ENCODE data around the gene NKX1-1. TPM values are rescaled to one million over a fixed set of nuclear protein-coding genes. Genes with fewer than 3 reads are reported as not detected.
A peak's percentile ranks its signal among the peaks of the same experiment; 100 is the strongest.

NKX1-1 gene
- total RNA-seq, 1 donor from 2014 or later: not detected

DNA sequence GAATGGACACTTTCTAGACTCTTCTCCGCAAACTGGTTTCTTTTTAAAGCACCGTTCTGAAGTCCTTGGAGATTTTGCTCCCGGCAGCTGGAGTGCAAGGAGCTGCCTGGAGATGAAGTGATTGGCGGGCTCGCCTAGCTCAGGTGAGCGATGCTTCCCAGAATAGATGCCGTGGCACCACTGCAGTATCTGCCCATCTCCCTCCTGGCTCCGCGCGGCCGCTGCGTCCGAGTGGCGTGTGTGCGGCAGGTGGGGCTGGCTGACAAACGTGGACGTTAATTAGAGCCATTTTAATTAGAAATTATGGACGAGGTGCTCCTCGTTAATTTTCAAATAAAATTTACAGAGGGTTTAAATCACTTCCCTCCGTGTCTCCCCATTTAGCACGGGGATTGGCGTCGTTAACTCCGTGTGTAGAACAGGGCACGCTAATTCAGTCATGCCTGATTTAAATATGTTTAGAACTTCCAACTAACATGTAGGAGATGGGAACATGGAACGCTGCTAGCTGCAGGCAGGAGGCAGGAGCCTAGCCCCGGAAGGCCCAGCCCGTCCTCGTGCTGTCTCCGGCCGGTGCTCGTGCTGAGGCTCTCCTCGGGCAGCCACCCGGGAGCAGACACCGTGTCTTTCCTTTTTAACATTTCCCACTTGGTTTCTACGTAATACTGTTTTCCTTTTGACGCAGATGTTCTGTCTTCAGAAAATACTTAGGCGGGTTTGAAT lies 47.7 kb downstream of the NKX1-1 start:
- Mint-ChIP-seq H3K4me3 (ENCODE audit: unreplicated experiment) (no peak overlapping the region), H3K27me3 (ENCODE audit: unreplicated experiment) (no peaks in the 10 kb centered on the region), H3K27ac (ENCODE audit: unreplicated experiment) (no peak overlapping the region), H3K9me3 (ENCODE audit: unreplicated experiment) (no peaks in the 10 kb centered on the region), H3K4me1 (ENCODE audit: unreplicated experiment) (peaks cover 4% of the 10 kb centered on the region), H3K36me3 (ENCODE audit: unreplicated experiment) (peaks cover 17% of the 10 kb centered on the region)
- TF ChIP-seq, protein P1, sequence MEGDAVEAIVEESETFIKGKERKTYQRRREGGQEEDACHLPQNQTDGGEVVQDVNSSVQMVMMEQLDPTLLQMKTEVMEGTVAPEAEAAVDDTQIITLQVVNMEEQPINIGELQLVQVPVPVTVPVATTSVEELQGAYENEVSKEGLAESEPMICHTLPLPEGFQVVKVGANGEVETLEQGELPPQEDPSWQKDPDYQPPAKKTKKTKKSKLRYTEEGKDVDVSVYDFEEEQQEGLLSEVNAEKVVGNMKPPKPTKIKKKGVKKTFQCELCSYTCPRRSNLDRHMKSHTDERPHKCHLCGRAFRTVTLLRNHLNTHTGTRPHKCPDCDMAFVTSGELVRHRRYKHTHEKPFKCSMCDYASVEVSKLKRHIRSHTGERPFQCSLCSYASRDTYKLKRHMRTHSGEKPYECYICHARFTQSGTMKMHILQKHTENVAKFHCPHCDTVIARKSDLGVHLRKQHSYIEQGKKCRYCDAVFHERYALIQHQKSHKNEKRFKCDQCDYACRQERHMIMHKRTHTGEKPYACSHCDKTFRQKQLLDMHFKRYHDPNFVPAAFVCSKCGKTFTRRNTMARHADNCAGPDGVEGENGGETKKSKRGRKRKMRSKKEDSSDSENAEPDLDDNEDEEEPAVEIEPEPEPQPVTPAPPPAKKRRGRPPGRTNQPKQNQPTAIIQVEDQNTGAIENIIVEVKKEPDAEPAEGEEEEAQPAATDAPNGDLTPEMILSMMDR (IDR thresholded peaks at IDR 0.05): no peak
- DNase-seq (ENCODE audit: extremely low spot score, unreplicated experiment): no peak

DNA sequence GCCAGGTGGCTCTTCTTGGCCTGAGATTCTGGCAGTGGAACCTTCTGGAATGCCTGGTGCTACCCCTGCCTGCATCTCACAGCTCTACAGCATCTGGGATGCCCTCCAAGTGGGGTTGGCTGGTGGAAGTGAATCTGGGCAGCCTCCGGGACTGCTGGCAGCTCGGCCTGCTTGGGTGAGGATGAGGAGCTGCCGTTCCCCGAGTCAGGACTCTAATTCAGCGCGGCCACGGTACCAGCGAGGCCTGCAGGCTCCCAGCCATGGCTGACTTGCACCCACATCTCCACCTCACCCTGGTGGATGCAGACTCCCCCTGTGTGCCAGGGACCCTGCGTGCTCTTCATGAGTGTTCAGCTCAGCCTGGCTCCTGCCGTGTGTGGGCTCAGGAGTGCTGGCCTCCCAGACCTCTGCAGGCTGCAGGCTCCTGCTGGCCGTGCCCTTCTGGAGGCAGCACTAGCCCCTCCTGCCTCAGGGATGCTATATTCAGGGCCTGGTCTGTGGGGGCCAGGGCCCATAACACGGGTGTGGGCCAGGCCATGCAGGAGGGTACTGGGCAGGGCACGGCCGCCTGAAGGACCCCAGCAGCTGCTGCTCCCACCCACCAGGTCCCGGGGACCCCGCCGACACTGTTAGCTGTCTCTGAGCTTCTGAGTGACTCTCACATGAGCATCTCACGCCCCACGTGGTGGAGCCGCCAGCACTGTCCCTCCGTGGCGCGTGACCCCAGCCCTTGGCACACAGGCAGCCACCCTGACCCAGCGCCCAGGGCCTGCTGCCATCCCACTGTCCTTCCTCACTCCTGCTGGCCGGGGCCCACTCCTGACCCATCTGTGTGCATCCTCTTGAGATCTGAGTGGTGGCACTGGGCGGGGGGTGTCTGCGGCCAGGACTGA lies 48.6 kb downstream of the NKX1-1 start:
- Mint-ChIP-seq H3K9me3 (ENCODE audit: unreplicated experiment) (no peaks in the 10 kb centered on the region), H3K27ac (ENCODE audit: unreplicated experiment) (no peak overlapping the region), H3K36me3 (ENCODE audit: unreplicated experiment) (peaks cover 13% of the 10 kb centered on the region), H3K27me3 (ENCODE audit: unreplicated experiment) (no peaks in the 10 kb centered on the region), H3K4me1 (ENCODE audit: unreplicated experiment) (peaks cover 4% of the 10 kb centered on the region), H3K4me3 (ENCODE audit: unreplicated experiment) (no peak overlapping the region)
- DNase-seq (ENCODE audit: extremely low spot score, unreplicated experiment): no peak
- TF ChIP-seq, protein P1 (IDR thresholded peaks at IDR 0.05): no peak

DNA sequence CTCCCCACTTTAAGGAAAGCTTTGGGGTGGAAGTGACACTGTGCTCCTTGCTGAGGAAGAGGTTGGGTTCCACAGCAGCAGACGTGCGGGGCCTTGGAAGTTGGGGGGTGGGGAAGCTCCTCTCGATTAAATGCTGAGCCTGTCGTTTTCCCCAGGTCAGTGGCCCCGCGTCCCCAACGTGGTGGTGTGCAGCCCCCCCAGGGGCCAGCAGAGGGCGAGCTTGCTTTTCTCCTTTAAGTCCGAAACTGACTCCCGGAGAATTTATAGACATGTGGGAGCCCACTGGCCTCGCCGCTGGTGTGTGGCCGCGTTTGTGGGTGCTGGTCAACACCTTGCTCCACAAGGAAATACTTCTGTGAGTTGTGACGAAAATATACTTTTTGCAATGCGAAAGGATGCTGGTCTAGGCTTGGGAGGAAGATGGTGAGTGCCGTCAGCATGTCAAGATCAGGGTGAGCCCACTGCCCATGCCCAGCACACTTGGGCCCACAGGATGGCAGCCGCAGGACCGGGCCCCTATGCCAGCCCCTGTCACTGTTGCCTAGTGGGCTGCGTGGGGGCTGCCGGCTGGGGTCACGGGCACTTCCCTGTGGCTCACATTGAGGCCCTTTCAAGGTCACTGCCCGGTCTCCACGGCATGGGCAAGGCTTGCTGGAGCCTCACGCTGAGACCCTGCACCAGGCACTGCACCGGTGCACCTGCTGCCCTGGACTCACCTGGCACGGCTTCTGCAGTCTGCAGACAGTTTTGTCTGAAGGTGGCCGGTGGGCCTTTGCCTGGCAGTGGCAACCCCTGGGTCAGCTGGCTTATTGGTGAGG lies 49.9 kb downstream of the NKX1-1 start:
- Mint-ChIP-seq H3K9me3 (ENCODE audit: unreplicated experiment) (no peaks in the 10 kb centered on the region), H3K4me3 (ENCODE audit: unreplicated experiment) (no peak overlapping the region), H3K27ac (ENCODE audit: unreplicated experiment) (no peak overlapping the region), H3K36me3 (ENCODE audit: unreplicated experiment) (peaks cover 11% of the 10 kb centered on the region), H3K4me1 (ENCODE audit: unreplicated experiment) (peaks cover 9% of the 10 kb centered on the region), H3K27me3 (ENCODE audit: unreplicated experiment) (no peaks in the 10 kb centered on the region)
- no peak for DNase-seq (ENCODE audit: extremely low spot score, unreplicated experiment)
- TF ChIP-seq, protein P1 (IDR thresholded peaks at IDR 0.05): peak; percentile 85

DNA sequence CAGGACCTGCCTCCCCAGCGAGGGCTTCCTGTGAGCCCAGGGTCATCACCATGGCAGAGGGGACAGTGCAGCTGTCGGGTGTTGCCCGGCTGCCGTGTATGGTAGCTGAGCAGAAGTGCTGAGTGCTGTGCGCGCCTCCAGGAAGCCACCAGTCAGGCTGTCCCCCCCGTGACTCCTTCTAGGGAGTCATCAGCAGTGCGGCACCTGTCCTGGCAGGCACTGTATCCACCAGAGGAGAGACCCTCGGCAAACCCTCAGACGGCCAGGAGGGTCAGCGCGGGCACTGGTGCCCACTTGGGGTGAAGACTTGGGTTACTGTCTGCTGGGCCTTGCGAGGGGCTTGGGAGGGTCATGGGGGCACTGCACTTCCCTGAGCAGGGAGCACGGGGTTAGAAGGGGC lies 50.9 kb downstream of the NKX1-1 start:
- TF ChIP-seq, protein P1 (IDR thresholded peaks at IDR 0.05): no peak
- Mint-ChIP-seq H3K9me3 (ENCODE audit: unreplicated experiment) (no peaks in the 10 kb centered on the region), H3K27ac (ENCODE audit: unreplicated experiment) (no peak overlapping the region), H3K4me3 (ENCODE audit: unreplicated experiment) (no peak overlapping the region), H3K4me1 (ENCODE audit: unreplicated experiment) (peaks cover 7% of the 10 kb centered on the region), H3K27me3 (ENCODE audit: unreplicated experiment) (no peaks in the 10 kb centered on the region), H3K36me3 (ENCODE audit: unreplicated experiment) (peaks cover 11% of the 10 kb centered on the region)
- DNase-seq (ENCODE audit: extremely low spot score, unreplicated experiment): no peak
